AG04449 (cell line): ENCODE data around the gene WNK2.

Experiments
- CTCF ChIA-PET: fragments of 350-600 bp; formaldehyde crosslinking; extraction: SDS; loops from one replicate; lab custom pipeline; 2021; ENCODE audit warnings: antibody characterized with exemption; lab: Yijun Ruan, JAX
- POLR2A ChIA-PET: fragments of 400-600, 350-600 bp; formaldehyde crosslinking; extraction: SDS; loops from one replicate; lab custom pipeline; 2020; ENCODE audit warnings: antibody characterized with exemption, inconsistent platforms; lab: Yijun Ruan, JAX
- DNase-seq: peaks from one replicate; pipeline ENCODE4 v3.0.0-alpha.2; 2010; ENCODE audit warnings: low read depth, low spot score
- H3K4me3 ChIP-seq: 2 replicates; pipeline ENCODE4 v1.5.1; 2011; ENCODE audit warnings: low read depth, mild to moderate bottlenecking, control low read depth, low read length
- CTCF ChIP-seq: IDR thresholded peaks from one replicate; pipeline ENCODE4 v1.5.1; 2011; ENCODE audit warnings: mild to moderate bottlenecking, moderate library complexity, low read length, control low read depth, inconsistent platforms; ENCODE audit not compliant: insufficient read depth; ENCODE audit errors: missing control alignments

The WNK2 gene

GRCh38 chr9:93190133-93190525 lies 6.2 kb downstream of the WNK2 start:
- ChIA-PET CTCF (interaction anchor here (1.6 kb wide), 1 partner anchor 9 kb away, joined by 4 read pairs; no protein-coding TSS in a partner anchor), POLR2A (interaction anchor here (0.6 kb wide), 1 partner anchor 41 kb away, joined by 3 read pairs; no protein-coding TSS in a partner anchor)
- no peak for DNase-seq
- TF ChIP-seq CTCF = no peak
- no peak overlapping the region for H3K4me3 ChIP-seq

GRCh38 chr9:93190656-93191353 lies 6.9 kb downstream of the WNK2 start:
- DNase-seq = no peak
- ChIA-PET CTCF (interaction anchor here (1.6 kb wide), 1 partner anchor 10 kb away, joined by 4 read pairs; no protein-coding TSS in a partner anchor), POLR2A (no interaction called here)
- no peak for TF ChIP-seq CTCF
- no peak overlapping the region for H3K4me3 ChIP-seq

GRCh38 chr9:93191354-93191660 lies 7.4 kb downstream of the WNK2 start:
- TF ChIP-seq CTCF = no peak
- ChIA-PET POLR2A (no interaction called here), CTCF (interaction anchor here (1.6 kb wide), 1 partner anchor 11 kb away, joined by 4 read pairs; no protein-coding TSS in a partner anchor)
- no peak overlapping the region for H3K4me3 ChIP-seq
- DNase-seq = no peak

- POLR2A ChIA-PET = no interaction called here
- no peak for TF ChIP-seq CTCF
- CTCF ChIA-PET = no interaction called here
- H3K4me3 ChIP-seq = no peak overlapping the region
- no peak for DNase-seq
Observed at GRCh38 chr9:93192721-93193387, 8.9 kb downstream of the WNK2 start.

GRCh38 chr9:93193388-93194220 lies 9.7 kb downstream of the WNK2 start:
- POLR2A ChIA-PET = no interaction called here
- DNase-seq = no peak
- TF ChIP-seq CTCF = no peak
- H3K4me3 ChIP-seq = no peak overlapping the region
- CTCF ChIA-PET = no interaction called here

GRCh38 chr9:93194221-93194625 lies 10.3 kb downstream of the WNK2 start:
- no peak for TF ChIP-seq CTCF
- ChIA-PET CTCF (no interaction called here), POLR2A (no interaction called here)
- no peak overlapping the region for H3K4me3 ChIP-seq
- no peak for DNase-seq
